ENCODE measurements around the gene RAPGEF5.

RAPGEF5 gene, protein sequence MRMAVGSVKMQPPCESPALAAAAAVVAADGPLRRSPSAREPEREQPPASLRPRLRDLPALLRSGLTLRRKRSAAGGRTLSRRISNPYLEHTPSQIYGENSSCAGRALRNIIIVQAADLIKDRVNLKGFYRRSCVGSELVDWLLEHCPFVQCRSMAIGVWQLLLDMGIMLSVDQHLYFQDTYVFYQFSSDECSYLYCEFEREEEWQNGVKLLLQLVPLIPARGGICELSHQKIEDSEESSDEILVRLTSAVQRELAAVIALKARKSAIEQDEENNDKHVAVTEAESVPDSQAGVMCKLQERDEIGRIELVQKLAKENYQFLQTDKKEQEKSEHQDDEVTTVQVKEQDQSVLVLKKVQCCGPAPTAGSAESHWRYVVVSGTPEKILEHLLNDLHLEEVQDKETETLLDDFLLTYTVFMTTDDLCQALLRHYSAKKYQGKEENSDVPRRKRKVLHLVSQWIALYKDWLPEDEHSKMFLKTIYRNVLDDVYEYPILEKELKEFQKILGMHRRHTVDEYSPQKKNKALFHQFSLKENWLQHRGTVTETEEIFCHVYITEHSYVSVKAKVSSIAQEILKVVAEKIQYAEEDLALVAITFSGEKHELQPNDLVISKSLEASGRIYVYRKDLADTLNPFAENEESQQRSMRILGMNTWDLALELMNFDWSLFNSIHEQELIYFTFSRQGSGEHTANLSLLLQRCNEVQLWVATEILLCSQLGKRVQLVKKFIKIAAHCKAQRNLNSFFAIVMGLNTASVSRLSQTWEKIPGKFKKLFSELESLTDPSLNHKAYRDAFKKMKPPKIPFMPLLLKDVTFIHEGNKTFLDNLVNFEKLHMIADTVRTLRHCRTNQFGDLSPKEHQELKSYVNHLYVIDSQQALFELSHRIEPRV

DNA sequence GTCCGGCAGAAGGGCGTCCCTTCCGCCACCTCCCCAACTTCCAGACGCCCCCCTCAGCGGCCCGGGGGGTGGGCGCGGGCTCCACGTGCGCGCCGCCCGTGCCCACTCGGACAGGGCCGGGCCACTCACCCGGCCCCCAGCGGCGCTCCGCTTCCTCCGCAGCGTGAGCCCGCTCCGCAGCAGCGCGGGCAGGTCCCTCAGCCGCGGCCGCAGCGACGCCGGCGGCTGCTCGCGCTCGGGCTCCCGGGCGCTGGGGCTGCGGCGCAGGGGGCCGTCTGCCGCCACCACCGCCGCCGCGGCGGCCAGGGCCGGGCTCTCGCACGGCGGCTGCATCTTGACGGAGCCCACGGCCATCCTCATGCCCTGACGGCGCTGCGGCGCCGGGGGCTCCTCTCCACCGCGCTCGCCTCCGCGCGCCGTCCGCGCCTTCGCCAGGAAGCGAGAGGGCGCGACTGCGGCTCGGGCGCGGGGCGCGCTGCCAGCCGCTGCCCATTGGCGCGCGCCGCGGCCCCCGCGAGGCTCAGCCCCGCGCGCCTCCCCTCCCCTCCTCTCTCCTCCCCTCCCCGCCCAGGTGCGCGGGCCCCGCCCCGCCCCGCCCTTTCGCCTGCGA lies at the start of gene RAPGEF5:
RAPGEF5 (minus strand) TSS at position 454 of the 610 bp plus-strand sequence; CDS start at position 360, 94 bp downstream.
- DNase-seq, result peak; percentile 58

GRCh38 chr7:22406715-22407114 lies 49.8 kb upstream of the RAPGEF5 start:
- DNase-seq, result no peak

GRCh38 chr7:22404421-22405023 lies 47.6 kb upstream of the RAPGEF5 start:
- DNase-seq, result no peak

DNA sequence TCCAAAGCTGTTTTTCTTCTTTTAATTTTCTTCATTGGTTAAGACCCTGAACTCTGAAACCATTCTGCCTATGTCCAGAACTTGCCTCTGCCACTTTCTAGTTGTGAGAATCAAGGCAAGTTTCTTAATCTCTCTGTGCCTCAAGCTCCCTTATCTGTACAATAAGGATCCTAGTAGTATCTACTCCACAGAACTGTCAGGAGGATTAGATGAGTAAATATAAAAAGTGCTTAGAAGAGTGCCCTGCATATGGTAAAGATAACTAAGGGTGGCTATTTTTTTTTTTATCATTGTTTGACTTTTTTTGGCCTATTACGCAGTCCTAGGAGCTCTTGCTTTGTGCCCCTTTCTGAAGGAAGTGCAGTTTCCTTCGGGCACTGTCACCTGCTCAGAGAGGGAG lies 46.4 kb upstream of the RAPGEF5 start:
- DNase-seq, result no peak

DNA sequence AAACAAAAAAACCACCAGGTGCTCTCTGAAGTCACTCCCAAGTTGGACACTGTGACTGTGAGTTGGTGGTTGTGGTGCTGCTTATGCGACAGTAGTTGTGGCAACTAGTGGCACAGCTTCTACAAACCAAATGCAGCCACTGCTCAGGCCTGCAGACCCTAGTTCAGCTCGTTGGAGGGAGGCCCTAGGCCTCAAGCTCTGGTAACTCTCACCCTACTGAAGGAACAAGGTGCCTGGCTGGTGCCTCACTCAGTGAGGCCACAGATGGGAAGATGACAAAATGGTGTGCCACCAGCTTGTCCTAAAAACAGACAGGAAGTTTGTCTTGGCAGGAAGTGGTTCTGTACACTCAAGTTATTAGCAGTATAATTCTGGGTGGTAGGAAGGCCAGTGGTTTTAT lies 45.3 kb upstream of the RAPGEF5 start:
- DNase-seq, result no peak

DNA sequence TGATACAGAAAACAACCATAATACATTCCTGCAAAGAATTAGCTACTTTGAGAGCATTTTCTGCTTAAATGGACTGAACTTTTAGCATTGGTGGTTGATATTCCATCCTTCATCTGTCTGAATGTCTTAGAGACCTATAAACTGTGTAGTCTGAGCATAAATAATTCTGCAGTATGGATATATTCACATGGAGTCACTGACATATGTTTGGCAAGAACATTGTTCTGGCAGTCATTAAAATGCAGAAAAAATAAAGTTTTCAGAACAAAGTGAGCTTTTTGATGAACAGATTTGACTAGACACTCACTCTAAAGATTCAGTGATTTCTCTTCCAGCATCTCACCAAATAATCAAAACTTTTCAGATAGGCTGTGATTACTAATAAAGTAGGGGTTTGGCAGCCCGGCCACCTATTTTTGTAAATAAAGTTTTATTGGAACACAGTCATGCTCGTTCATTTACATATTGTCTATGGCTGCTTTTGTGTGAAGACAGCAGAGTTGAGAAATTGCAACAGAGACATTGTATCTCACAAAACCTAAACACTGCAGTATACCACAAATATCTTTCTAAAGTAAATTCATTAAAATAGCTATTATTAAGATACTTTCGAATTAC lies 44.1 kb upstream of the RAPGEF5 start:
- DNase-seq, result no peak

- DNase-seq, result no peak
Measured at GRCh38 chr7:22400150-22400814, 43.3 kb upstream of the RAPGEF5 start.

GRCh38 chr7:22399546-22399945 lies 42.6 kb upstream of the RAPGEF5 start:
- no peak for DNase-seq

- DNase-seq, result no peak
Measured at GRCh38 chr7:22399091-22399490, 42.1 kb upstream of the RAPGEF5 start.

- DNase-seq, result peak; percentile 10
Measured at GRCh38 chr7:22397981-22398380, 41.0 kb upstream of the RAPGEF5 start.

DNA sequence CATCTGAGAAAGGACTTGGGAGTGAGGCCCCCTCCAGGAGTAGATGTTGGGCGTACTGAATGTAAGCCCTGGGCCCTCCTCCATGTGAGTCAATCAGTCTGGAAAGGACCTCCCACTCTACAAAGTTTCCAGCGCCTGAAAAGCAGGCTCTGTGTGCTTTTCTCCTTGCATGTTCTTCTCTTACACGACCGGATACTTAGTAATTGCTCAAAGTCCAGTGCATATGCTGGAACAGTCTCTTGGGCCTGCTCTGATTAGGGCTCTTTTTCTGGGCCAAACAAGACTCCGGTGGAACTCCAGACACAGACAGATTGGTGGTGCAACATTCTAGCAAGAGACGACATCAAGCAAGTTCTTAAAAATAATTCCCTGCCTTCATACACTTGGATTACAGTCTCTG lies 38.3 kb upstream of the RAPGEF5 start:
- DNase-seq, result no peak

DNA sequence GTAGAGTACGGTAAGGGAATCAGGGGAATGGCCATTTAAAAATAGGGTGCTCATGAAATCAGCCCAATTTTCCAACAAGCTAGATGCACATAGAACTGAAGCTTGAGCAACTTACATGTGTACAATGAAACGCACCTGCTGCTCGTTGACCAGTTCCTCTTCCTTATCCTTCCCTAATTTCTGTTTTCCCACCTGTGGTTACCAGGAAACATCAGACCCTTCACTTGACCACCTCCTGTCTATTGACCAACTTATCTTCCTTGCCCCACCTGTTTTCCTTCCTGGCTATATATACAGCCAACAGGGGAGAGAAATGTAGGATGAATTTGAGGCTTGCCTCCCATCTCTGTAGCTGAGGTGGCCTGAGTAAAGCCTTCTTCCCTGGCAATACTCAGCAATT lies 37.8 kb upstream of the RAPGEF5 start:
- no peak for DNase-seq

- DNase-seq, result peak; percentile 25
Measured at GRCh38 chr7:22393913-22394729, 37.2 kb upstream of the RAPGEF5 start.

DNA sequence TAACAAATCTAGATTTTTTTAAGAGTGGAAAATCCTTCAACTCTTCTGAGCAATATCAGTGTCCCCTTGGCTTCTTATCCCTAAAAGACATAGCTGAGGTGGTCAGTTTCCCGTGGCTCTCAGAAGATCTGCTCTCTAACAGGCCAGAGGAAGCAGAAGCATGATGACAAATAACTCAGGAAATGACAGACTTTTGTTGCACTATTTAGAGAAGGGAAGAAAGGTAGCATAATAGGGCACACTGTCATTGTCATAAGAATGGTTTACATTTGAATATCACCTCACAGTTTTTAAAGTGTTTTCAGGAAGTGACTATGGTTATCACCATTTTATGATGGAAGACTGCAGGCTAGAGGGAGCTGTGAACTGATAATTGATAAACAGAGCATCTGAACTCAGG lies 33.6 kb upstream of the RAPGEF5 start:
- DNase-seq, result no peak

DNA sequence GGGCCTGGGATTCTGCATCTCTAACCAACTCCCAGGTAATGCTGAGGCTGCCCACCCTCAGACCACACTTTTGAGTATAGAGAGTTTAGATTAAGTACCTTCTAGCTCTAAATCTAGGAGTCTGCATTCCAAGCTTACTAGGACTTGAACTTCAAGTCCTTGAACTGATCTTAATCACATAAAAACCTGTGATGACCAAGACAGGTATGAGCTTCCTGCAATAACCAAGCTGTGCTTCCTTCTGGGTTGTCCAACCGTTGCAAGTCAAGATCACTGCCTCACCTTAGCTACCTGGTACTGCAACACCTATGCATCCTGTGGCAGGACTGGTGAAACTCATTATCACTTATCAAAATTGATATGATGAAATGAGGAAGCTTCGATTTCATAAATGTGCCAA lies 32.9 kb upstream of the RAPGEF5 start:
- DNase-seq, result no peak

DNA sequence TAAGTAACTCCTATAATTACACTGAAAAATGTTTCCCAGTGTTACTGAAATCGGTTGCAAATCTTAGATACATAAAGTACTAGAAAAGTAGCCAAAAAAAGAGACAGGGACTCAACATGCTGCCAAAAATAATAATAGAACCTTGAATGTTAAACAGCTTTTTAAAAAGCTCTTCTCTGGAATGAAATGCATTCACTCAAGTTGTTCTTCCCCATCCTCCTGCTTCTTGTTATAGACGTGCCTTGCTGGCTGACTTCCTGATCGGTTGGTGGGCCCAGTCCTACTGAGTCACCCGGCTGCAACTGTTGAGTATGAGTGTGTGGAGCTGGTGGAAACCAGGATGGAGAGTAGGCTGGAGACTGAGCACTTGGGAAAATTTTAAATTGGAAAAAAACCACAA lies 30.6 kb upstream of the RAPGEF5 start:
- no peak for DNase-seq

DNA sequence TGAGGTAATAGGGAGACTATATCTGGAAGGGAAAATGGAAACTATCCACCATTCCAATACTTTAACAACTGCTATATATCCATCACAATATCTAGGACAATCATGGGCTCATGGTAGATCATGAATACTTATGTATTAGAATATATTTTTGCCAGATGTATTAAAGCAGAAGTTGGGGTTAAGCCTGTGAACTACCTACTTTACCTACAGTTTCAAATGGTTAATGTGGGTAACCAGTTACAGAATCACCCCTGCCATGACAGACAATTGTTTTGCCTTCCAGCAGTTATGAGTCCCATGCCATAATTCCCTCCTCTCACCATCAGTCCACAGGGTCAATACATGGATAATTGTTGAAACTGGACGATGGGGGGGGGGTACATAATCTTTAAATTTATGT lies 29.9 kb upstream of the RAPGEF5 start:
- no peak for DNase-seq

GRCh38 chr7:22386206-22386858 lies 29.4 kb upstream of the RAPGEF5 start:
- no peak for DNase-seq

- DNase-seq, result no peak
Measured at GRCh38 chr7:22385326-22385725, 28.4 kb upstream of the RAPGEF5 start.

- DNase-seq, result no peak
Measured at GRCh38 chr7:22380333-22380732, 23.4 kb upstream of the RAPGEF5 start.

Measured in NCI-H510A treated with DMSO at 0.1 percent for 48 hours (cell line).